Activated T-cell treated with anti-CD3 and anti-CD28 coated beads for 48 hours (primary cell): ENCODE data around the gene OSBPL7.

Experiments used
- DNase-seq: peaks from one replicate; pipeline ENCODE4 v3.0.0-alpha.2; 2020; ENCODE audit warnings: low read depth

The OSBPL7 gene

DNA sequence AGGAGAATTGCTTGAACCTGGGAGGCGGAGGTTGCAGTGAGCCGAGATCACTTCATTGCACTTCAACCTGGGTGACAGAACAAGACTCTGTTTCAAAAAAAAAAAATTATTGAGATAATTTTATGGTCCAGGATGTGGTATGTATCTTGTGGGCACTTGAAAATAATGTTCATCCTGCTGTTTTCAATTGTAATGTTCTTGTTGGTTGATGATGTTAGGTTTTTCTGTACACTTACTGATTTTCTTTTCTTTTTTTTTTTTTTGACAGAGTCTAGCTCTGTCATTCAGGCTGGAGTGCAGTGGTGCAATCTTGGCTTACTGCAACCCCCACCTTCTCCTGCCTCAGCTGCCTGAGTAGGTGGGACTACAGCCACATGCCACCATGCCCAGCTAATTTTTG lies 58.9 kb downstream of the OSBPL7 start:
- DNase-seq = no peak

DNA sequence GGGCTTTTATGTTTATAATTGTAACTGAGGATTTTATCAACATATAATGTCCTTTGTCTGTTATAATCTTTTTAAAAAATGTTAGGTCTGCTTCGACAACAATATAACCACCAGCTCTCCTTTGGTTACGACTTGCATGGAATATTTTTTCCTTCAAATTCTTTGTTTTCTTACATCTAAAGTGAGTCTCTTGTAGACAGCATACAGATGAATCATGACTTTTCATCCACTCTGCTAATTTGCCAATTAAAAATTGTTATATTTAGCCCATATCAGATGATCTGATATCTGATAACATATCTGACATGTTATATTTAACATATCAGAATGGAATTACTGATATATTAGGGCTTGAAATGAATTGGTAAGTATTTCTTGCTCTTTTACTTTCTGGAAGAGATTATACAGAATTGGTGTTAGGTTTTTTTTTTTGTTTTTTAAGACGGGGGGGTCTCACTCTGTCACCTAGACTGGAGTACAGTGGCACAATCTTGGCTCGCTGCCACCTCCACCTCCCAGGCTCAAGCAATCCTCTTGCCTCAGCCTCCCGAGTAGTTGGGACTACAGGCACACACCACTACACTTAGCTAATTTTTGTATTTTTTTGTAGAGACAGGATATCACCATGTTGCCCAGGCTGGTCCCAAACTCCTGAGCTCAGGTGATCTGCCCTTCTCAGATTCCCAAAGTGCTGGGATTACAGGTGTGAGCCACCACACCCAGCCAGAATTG lies 61.0 kb downstream of the OSBPL7 start:
- no peak for DNase-seq

- no peak for DNase-seq
Observed at GRCh38 chr17:47757386-47757785, 64.2 kb downstream of the OSBPL7 start.
